MM.1S (cell line): ENCODE results near the gene CHAF1A.

Source experiments
- EZH2phosphoT487 ChIP-seq: fragments of 300-600 bp; sonication (generic); IDR thresholded peaks from 2 replicates; pipeline ENCODE4 v1.6.1; 2018; ENCODE audit warnings: antibody characterized with exemption, low read length
- TF ChIP-seq, protein P1 (sequence below): fragments of 300-600 bp; sonication (generic); IDR thresholded peaks from 2 replicates; pipeline ENCODE4 v1.5.1; 2016; ENCODE audit warnings: antibody characterized with exemption, low read length, mixed read lengths

DNA sequence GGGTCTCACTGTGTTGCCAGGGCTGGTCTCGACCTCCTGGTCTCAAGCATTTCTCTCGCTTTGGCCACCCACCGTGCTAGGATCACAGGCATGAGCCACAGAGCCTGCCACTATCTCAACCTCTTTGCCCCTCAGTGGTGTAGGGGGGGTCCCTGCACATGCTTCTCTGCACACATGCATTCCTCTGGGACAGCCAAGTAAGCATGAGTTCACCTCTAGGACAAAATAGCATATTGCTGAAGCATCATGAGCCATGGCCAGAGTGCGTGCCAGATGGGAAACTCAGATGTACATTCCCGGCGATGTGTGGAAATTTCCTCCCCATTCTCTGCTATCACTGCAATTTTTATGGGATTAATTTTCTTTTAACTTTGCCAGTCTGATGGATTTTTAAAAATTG, 23.1 kb downstream of the CHAF1A start:
- TF ChIP-seq, protein P1, sequence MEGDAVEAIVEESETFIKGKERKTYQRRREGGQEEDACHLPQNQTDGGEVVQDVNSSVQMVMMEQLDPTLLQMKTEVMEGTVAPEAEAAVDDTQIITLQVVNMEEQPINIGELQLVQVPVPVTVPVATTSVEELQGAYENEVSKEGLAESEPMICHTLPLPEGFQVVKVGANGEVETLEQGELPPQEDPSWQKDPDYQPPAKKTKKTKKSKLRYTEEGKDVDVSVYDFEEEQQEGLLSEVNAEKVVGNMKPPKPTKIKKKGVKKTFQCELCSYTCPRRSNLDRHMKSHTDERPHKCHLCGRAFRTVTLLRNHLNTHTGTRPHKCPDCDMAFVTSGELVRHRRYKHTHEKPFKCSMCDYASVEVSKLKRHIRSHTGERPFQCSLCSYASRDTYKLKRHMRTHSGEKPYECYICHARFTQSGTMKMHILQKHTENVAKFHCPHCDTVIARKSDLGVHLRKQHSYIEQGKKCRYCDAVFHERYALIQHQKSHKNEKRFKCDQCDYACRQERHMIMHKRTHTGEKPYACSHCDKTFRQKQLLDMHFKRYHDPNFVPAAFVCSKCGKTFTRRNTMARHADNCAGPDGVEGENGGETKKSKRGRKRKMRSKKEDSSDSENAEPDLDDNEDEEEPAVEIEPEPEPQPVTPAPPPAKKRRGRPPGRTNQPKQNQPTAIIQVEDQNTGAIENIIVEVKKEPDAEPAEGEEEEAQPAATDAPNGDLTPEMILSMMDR, result no peak
- TF ChIP-seq EZH2phosphoT487, result no peak
